Liver (tissue), 9 donors: ENCODE measurements around the gene GALNT16. TPM values are rescaled to one million over a fixed set of nuclear protein-coding genes. Genes with fewer than 3 reads are reported as not detected.

Source experiments
- DNase-seq: peaks from one replicate; pipeline ENCODE4 v3.0.0-alpha.2; 2017; ENCODE audit warnings: low spot score
- H3K27ac ChIP-seq, 2 donors: one replicate each; pipeline ENCODE4 v1.7.0; 2013; ENCODE audit warnings: inconsistent platforms in 2 of 2, low read length in 2 of 2, control low read depth in 1 of 2, low read depth in 1 of 2, mild to moderate bottlenecking in 1 of 2
- H3K27me3 ChIP-seq, 4 donors: one replicate each; pipeline versions ENCODE4 v1.6.1 to v1.7.0; 2013; ENCODE audit warnings: low read length in 3 of 4, inconsistent platforms in 1 of 4, mild to moderate bottlenecking in 1 of 4, moderate library complexity in 1 of 4; ENCODE audit not compliant: control insufficient read depth in 4 of 4, insufficient read depth in 4 of 4
- H3K36me3 ChIP-seq, 4 donors: one replicate each; pipeline versions ENCODE4 v1.6.1 to v1.7.0; 2013; ENCODE audit warnings: low read length in 3 of 4, mild to moderate bottlenecking in 3 of 4, low read depth in 1 of 4, moderate library complexity in 1 of 4; ENCODE audit not compliant: control insufficient read depth in 4 of 4, insufficient read depth in 3 of 4
- H3K4me1 ChIP-seq, 4 donors: one replicate each; pipeline versions ENCODE4 v1.6.1 to v1.7.0; 2013; ENCODE audit warnings: low read length in 3 of 4, mild to moderate bottlenecking in 3 of 4, moderate library complexity in 1 of 4; ENCODE audit not compliant: control insufficient read depth in 4 of 4, insufficient read depth in 4 of 4
- H3K4me3 ChIP-seq, 3 donors: one replicate each; pipeline versions ENCODE4 v1.6.1 to v1.7.0; 2013; ENCODE audit warnings: low read length in 3 of 3, control low read depth in 1 of 3, low read depth in 1 of 3, mild to moderate bottlenecking in 1 of 3
- H3K9ac ChIP-seq, 2 donors: one replicate each; pipeline ENCODE4 v1.7.0; 2013; ENCODE audit warnings: low read length in 2 of 2, mild to moderate bottlenecking in 2 of 2, moderate library complexity in 2 of 2, control low read depth in 1 of 2, low read depth in 1 of 2
- H3K9me3 ChIP-seq, 4 donors: one replicate each; pipeline versions ENCODE4 v1.6.1 to v1.7.0; 2013; ENCODE audit warnings: low read length in 3 of 4; ENCODE audit not compliant: control insufficient read depth in 4 of 4
- EGR1 ChIP-seq, 2 donors: IDR thresholded peaks; 2 replicates each; pipeline ENCODE4 v1.6.1; 2016 to 2018; ENCODE audit warnings: antibody characterized with exemption in 2 of 2, low read depth in 2 of 2
- FOXA1 ChIP-seq: IDR thresholded peaks from 2 replicates; pipeline ENCODE4 v1.6.1; 2016; ENCODE audit warnings: antibody characterized with exemption
- FOXA2 ChIP-seq: IDR thresholded peaks from 2 replicates; pipeline ENCODE4 v1.6.1; 2016; ENCODE audit warnings: antibody characterized with exemption
- GABPA ChIP-seq, 2 donors: IDR thresholded peaks in 1 of 2; conservative IDR thresholded peaks in 1 of 2; 2 replicates each; pipeline ENCODE4 v1.6.1; 2016; ENCODE audit warnings: antibody characterized with exemption in 2 of 2, mild to moderate bottlenecking in 1 of 2, moderate library complexity in 1 of 2
- HNF4A ChIP-seq, 2 donors: conservative IDR thresholded peaks; 2 replicates each; pipeline ENCODE4 v1.6.1; 2016; ENCODE audit warnings: antibody characterized with exemption in 2 of 2, mild to moderate bottlenecking in 2 of 2
- HNF4G ChIP-seq: IDR thresholded peaks from 2 replicates; pipeline ENCODE4 v1.6.1; 2016; ENCODE audit warnings: antibody characterized with exemption
- JUND ChIP-seq, 2 donors: IDR thresholded peaks; 2 replicates each; pipeline ENCODE4 v1.6.1; 2016; ENCODE audit warnings: antibody characterized with exemption in 2 of 2
- NR2F2 ChIP-seq: IDR thresholded peaks from 2 replicates; pipeline ENCODE4 v1.6.1; 2016; ENCODE audit warnings: antibody characterized with exemption
- RAD21 ChIP-seq, 2 donors: IDR thresholded peaks; 2 replicates each; pipeline ENCODE4 v1.6.1; 2016; ENCODE audit warnings: antibody characterized with exemption in 2 of 2, mild to moderate bottlenecking in 2 of 2
- RXRA ChIP-seq, 2 donors: IDR thresholded peaks; 2 replicates each; pipeline ENCODE4 v1.6.1; 2017 to 2018; ENCODE audit warnings: antibody characterized with exemption in 2 of 2, mild to moderate bottlenecking in 1 of 2
- SP1 ChIP-seq: IDR thresholded peaks from 2 replicates; pipeline ENCODE4 v1.6.1; 2018; ENCODE audit warnings: antibody characterized with exemption, mild to moderate bottlenecking
- TAF1 ChIP-seq: conservative IDR thresholded peaks from 2 replicates; pipeline ENCODE4 v1.6.1; 2016; ENCODE audit warnings: antibody characterized with exemption, mild to moderate bottlenecking
- YY1 ChIP-seq: IDR thresholded peaks from 2 replicates; pipeline ENCODE4 v1.6.1; 2016; ENCODE audit warnings: antibody characterized with exemption, mild to moderate bottlenecking
- ZBTB33 ChIP-seq: IDR thresholded peaks from 2 replicates; pipeline ENCODE4 v1.6.1; 2016; ENCODE audit warnings: antibody characterized with exemption
- WGBS: extraction: QIAGEN DNeasy Blood & Tissue Kit; methylation state at CpG from one replicate; pipeline ENCODE4 v1.1.7; 2013; 5-methylcytosine and 5-hydroxymethylcytosine counted together
- polyA plus RNA-seq, 2 donors: library from polyadenylated mRNA; stranded (reverse) in 1 of 2; unstranded in 1 of 2; fragments of 200-250 nt in 1 of 2; fragments of >200 nt in 1 of 2; fragmentation: Nextera tagmentation in 1 of 2; extraction: Ambion mirVana in 1 of 2; gene quantifications; one replicate each; pipeline versions ENCODE4 v1.2.1 to v1.2.3, GENCODE V29; 2013 to 2015
- total RNA-seq, 2 donors: library from RNA; depleted of rRNA; stranded (reverse); fragments of >200 nt; gene quantifications; one replicate each; pipeline ENCODE4 v1.2.3, GENCODE V29; 2014
- TF ChIP-seq, protein P1 (sequence below): IDR thresholded peaks from 2 replicates; pipeline ENCODE4 v1.6.1; 2016; ENCODE audit warnings: antibody characterized with exemption, mild to moderate bottlenecking
- TF ChIP-seq, protein P2 (sequence below): IDR thresholded peaks from 2 replicates; pipeline ENCODE4 v1.6.1; 2016; ENCODE audit warnings: antibody characterized with exemption
- TF ChIP-seq, protein P3 (sequence below): IDR thresholded peaks from 2 replicates; pipeline ENCODE4 v1.6.1; 2016; ENCODE audit warnings: antibody characterized with exemption
- donor health status: healthy.
- donor health status: healthy.
- donor health status: healthy.
- donor health status: healthy.
- donor health status: healthy.

GALNT16 gene
- total and polyA plus RNA-seq, 4 donors: 0.25 to 1.2 (median 0.71) TPM

DNA sequence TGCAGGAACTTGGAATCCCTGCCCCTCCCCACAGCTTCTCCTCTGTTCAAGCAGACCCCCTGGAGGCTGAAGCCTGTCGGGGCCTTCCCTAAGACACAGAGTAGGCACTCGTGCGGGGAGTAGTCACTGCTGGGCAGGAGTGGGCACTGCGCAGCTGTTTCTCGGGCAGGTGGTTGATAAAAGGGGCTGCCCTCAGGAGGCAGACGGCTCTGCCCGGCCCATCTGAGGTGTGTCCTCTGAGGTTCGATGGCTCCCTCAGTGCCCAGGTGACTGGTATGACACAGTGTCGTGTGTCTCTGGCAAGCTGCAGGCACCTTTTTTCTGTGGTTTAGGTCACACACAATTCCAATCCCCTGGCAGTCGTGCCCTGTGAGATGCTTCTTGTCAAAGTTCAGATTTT, 10.1 kb downstream of the GALNT16 start (continued):
- TF ChIP-seq, protein P1, sequence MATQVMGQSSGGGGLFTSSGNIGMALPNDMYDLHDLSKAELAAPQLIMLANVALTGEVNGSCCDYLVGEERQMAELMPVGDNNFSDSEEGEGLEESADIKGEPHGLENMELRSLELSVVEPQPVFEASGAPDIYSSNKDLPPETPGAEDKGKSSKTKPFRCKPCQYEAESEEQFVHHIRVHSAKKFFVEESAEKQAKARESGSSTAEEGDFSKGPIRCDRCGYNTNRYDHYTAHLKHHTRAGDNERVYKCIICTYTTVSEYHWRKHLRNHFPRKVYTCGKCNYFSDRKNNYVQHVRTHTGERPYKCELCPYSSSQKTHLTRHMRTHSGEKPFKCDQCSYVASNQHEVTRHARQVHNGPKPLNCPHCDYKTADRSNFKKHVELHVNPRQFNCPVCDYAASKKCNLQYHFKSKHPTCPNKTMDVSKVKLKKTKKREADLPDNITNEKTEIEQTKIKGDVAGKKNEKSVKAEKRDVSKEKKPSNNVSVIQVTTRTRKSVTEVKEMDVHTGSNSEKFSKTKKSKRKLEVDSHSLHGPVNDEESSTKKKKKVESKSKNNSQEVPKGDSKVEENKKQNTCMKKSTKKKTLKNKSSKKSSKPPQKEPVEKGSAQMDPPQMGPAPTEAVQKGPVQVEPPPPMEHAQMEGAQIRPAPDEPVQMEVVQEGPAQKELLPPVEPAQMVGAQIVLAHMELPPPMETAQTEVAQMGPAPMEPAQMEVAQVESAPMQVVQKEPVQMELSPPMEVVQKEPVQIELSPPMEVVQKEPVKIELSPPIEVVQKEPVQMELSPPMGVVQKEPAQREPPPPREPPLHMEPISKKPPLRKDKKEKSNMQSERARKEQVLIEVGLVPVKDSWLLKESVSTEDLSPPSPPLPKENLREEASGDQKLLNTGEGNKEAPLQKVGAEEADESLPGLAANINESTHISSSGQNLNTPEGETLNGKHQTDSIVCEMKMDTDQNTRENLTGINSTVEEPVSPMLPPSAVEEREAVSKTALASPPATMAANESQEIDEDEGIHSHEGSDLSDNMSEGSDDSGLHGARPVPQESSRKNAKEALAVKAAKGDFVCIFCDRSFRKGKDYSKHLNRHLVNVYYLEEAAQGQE: no peak

DNA sequence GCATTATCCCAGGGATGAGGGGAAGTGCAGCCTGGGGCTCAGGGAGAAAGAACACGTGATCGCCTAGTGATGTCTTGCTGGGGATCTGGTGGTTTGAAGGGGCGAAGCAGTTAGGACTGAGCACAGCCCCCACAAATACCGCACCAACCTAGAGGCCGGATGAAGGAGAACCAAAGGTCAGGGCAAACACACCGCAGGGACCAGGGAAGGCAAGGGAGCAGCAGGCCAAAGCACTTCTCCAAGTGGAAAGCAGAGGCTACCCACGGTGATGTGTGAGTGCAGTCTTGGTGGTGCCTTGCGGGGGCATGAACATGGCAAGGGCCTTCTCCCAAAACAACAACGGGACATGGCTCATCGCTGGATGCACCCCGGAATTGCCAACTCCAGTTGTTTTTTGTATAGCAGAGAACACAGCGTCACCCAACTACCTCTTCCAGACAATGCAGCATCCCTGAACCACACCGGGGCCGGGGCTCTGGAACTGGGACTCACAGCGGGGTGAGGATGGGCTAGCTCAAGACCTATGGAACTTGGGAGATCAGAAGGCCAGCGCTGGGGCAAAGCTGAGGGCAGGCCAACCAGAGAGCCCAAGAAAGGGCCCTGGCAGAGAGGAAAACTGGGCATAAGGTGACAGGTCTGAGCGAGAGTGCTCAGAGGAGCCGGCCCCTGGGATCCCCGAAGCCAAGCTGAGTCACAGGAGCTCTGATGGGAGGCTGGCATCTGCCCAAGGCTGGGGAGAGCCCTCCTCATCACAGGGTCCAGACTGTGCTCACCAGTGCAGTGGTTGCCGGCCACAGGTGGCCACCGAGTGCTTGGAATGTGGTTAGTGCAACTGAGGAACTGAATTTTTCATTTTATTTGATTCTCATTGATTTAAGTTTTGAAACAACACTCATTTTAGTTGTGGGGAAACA, 11.1 kb downstream of the GALNT16 start:
- no peaks in the 10 kb centered on the region for H3K4me1 ChIP-seq
- no peak for TF ChIP-seq YY1
- TF ChIP-seq, protein P2, sequence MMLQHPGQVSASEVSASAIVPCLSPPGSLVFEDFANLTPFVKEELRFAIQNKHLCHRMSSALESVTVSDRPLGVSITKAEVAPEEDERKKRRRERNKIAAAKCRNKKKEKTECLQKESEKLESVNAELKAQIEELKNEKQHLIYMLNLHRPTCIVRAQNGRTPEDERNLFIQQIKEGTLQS: no peak
- TF ChIP-seq HNF4A (conservative IDR thresholded peaks at IDR 0.05): no peak
- no peak for TF ChIP-seq ZBTB33
- no peak for TF ChIP-seq FOXA2
- no peak for TF ChIP-seq EGR1 (IDR thresholded peaks at IDR 0.05; ENCODE audit: low read depth in 2 of 2)
- TF ChIP-seq, protein P3, sequence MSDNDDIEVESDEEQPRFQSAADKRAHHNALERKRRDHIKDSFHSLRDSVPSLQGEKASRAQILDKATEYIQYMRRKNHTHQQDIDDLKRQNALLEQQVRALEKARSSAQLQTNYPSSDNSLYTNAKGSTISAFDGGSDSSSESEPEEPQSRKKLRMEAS: no peak
- TF ChIP-seq FOXA1: no peak
- TF ChIP-seq JUND (IDR thresholded peaks at IDR 0.05): no peak
- TF ChIP-seq GABPA (IDR thresholded peaks at IDR 0.05 in 1 of 2, conservative IDR thresholded peaks at IDR 0.05 in 1 of 2): no peak
- TF ChIP-seq NR2F2: no peak
- no peak for TF ChIP-seq RAD21 (IDR thresholded peaks at IDR 0.05)
- no peak for TF ChIP-seq TAF1
- TF ChIP-seq HNF4G: no peak
- no peak for TF ChIP-seq SP1
- TF ChIP-seq, protein P1: no peak
- TF ChIP-seq RXRA (IDR thresholded peaks at IDR 0.05): no peak
- no peaks in the 10 kb centered on the region for H3K36me3 ChIP-seq
- H3K27me3 ChIP-seq: no peaks in the 10 kb centered on the region
- no peak overlapping the region for H3K9ac ChIP-seq
- H3K27ac ChIP-seq: no peak overlapping the region
- H3K9me3 ChIP-seq: no peaks in the 10 kb centered on the region
- 88% methylated on average over 21 of the region's 21 CpGs for WGBS
- DNase-seq: no peak
- no peak overlapping the region for H3K4me3 ChIP-seq
